Right kidney (tissue), 9 donors: ENCODE results near the gene PI4KA.
"Not testable (repeated sequence)": the region's sequence is repeated elsewhere in the genome, so short reads cannot be mapped to it uniquely, and the experiment has no call there.

Experiments used
- DNase-seq: peaks from one replicate; pipeline ENCODE4 v3.0.0-alpha.2; 2016
- long read RNA-seq, 8 donors: transcript quantifications; one replicate each; lab custom pipeline, GENCODE V29; 2026

PI4KA gene
- long read RNA-seq, donor 1, partial matches to known transcripts: 14 of 14 reads
- long read RNA-seq, donor 1, other reads (novel, unspliced or antisense): 0 of 14 reads
- long read RNA-seq, donor 2, partial matches to known transcripts: 5 of 6 reads
- long read RNA-seq, donor 2, other reads (novel, unspliced or antisense): 0 of 6 reads
- long read RNA-seq, donor 3: 0 reads
- long read RNA-seq, donor 4, partial matches to known transcripts: 26 of 28 reads
- long read RNA-seq, donor 4, other reads (novel, unspliced or antisense): 0 of 28 reads
- long read RNA-seq, donor 5, partial matches to known transcripts: 7 of 7 reads
- long read RNA-seq, donor 5, other reads (novel, unspliced or antisense): 0 of 7 reads
- long read RNA-seq, donor 6, partial matches to known transcripts: 102 of 102 reads
- long read RNA-seq, donor 6, other reads (novel, unspliced or antisense): 0 of 102 reads
- long read RNA-seq, donor 7, full-length matches to known transcripts: 4 of 53 reads
- long read RNA-seq, donor 7, partial matches to known transcripts: 49 of 53 reads
- long read RNA-seq, donor 7, other reads (novel, unspliced or antisense): 0 of 53 reads
- long read RNA-seq, donor 8, full-length matches to known transcripts: 2 of 10 reads
- long read RNA-seq, donor 8, partial matches to known transcripts: 8 of 10 reads
- long read RNA-seq, donor 8, other reads (novel, unspliced or antisense): 0 of 10 reads

DNA sequence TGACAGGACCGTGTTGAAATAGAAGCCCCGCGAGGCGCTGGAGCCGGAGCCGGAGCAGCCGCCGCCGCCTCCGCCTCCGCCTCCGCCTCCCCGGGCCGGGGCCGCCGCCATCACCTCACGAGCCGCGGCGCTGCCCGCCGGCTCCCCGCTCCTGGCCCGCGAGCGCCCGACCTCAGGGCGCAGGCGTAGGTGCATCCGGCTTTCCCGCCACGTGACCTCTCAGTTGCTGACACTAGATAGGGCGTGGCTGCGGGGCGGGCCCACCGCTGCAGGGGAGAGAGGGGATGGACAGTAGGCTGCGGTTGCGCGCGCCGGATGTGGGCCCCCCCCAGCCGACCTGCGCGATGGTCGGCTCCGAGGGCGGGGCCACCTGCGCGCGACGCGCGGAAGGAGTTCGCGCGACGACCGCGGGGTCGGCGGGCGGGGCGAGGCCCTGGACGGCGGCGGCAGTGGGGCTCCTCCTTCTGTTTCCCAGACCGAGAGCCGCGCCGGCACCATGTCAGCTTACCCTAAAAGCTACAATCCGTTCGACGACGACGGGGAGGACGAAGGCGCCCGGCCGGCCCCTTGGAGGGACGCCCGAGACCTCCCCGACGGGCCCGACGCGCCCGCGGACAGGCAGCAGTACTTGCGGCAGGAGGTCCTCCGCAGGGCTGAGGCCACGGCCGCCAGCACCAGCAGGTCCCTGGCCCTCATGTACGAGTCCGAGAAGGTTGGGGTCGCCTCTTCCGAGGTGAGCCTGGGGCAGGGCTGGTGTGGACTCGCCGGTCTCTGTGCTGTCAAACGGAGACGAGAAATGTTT is at the start of gene PI4KA, which contains the start of gene SNAP29:
PI4KA (minus strand) TSS at position 197 of the 802 bp plus-strand sequence; CDS start at position 111, 86 bp downstream.
SNAP29 (plus strand) TSS at position 393 of the 802 bp plus-strand sequence; CDS start at position 497, 104 bp downstream.
- peak; percentile 95 for DNase-seq

DNA sequence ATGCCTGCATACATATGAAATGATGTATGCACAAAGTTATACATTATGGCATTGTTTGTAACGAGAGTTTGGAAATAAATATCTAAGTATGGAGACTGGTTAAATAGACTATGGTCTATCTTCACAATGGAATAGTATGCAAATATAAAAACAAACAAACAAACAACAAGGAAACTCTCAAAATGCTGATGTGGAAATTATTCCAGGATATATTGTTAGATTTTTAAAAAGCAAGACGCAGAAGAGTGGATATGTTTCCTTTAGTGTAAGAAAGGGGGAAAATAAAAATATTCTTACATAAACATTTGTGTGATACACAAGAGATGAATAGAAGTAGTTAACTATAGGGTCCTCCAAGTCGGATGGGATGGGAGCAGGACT is 47.8 kb upstream of the PI4KA start:
- no peak for DNase-seq

DNA sequence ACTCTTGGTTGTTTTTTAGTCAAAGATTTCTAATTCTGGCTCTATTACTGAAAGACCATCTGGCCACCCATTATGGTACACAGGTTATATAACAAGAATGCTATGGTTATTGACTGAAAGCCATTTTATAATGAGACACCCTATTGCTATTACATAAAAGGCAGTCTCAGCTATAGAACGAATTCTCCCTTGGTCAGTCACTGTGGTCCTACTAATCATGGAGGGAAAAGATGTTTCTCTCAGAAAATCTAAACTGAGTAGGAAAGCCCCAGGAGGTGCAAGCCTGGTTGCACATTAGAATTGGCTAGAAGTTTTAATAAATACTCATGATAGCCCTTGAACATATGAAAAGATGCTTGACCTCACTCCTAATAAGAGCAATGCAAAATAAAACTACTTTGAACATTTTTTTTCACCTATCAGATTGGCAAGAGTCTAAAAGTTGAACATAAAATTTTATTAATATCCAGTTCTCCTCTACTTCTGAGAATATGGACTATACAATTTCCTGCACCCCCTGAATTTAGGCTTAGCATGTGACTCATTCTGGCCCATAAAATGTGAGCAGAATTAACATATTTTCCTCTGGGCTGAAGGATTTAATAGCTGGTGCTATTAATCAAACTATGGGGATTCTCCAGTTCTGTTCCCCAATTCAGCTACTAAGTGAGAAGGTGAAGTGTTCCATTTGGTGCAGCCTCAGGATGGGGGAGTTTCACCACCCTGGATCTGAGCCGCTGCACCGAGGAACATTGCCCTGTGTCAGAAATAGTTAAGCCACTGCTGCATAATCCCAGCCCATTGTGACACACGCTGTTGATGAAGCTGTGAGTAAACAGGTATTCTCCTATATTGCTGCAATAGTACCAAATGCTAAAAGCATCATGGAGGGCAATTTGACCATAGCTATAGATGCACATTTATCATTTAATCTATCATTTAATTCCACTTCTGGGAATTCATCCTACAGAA is 47.1 kb upstream of the PI4KA start:
- DNase-seq: no peak

DNA sequence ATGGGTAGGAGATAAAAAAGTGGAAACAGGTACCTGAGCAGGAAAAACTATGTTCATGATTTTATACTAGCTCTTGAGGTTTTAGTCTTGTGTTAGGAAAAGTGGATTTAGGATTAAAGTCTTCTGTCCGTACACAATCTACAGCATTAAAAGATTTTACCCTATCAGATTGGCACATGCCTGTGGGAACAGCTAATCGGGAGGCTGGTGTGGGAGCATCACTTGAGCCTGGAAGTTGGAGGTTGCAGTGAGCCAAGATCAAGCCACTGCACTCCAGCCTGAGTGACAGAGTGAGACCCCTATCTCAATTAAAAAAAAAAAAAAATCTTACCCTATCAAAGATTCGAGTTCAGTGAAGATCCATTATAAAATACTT is 46.4 kb upstream of the PI4KA start:
- DNase-seq: no peak

DNA sequence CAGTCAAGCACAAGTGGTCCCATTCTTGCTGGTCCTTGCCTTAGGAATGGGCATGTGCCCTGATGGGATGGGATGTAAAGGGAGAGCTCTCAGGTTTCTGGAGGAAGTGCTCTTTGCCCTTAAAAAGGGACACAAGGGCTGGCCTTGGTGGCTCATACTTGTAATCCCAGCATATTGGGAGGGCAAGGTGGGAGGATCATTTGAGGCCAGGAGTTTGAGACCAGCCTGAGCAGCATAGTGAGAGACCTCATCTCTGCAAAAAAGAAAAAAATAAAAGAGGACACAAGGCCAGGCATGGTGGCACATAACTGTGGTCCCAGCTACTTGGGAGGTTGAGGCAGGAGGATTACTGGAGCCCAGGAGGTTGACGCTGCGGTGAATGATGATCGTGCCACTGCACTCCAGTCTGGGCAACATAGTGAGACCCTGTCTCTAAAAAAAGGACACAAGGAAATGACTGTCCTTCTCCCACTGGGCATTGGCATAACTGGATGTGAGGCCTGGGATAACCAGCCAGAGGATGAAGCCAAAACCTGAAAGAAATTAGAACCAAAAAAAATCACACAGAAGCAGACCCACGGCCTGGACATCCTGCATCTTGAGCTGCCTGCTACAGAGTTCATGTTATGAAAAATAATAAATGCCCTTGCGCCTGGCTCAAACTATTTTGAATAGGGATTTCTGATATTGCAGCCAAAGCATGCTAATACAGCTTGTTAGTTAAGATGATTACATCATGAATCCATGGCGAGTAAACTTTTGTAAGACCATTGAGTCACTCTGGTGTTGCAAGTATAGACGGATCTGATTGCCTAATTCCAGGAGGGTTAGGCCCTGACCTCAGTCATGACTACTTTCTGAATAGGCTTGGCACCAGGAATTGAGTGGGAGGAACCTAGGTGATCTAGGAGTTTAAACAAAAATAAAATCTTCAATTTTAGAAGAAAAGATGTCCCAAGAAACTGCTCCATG is 45.7 kb upstream of the PI4KA start:
- DNase-seq: no peak

DNA sequence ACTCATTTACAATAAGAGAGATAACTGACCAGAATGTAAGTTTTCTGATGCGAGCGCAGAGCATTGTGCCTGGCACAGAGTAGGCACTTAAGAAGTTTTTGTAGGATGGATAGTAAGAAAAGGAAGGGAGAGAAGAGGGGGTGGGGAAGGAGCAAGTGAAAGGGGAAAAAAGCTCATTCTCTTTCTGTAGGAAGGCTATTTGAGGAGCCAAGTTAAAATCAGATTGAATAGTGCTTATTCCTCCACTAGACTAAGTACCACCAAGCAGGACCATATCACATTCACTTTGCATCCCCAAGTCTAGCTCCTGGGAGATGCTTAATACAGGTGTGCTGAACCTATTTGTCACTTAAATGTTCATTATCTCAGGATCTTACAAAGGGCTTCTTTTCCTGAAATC is 44.5 kb upstream of the PI4KA start:
- DNase-seq: no peak

DNA sequence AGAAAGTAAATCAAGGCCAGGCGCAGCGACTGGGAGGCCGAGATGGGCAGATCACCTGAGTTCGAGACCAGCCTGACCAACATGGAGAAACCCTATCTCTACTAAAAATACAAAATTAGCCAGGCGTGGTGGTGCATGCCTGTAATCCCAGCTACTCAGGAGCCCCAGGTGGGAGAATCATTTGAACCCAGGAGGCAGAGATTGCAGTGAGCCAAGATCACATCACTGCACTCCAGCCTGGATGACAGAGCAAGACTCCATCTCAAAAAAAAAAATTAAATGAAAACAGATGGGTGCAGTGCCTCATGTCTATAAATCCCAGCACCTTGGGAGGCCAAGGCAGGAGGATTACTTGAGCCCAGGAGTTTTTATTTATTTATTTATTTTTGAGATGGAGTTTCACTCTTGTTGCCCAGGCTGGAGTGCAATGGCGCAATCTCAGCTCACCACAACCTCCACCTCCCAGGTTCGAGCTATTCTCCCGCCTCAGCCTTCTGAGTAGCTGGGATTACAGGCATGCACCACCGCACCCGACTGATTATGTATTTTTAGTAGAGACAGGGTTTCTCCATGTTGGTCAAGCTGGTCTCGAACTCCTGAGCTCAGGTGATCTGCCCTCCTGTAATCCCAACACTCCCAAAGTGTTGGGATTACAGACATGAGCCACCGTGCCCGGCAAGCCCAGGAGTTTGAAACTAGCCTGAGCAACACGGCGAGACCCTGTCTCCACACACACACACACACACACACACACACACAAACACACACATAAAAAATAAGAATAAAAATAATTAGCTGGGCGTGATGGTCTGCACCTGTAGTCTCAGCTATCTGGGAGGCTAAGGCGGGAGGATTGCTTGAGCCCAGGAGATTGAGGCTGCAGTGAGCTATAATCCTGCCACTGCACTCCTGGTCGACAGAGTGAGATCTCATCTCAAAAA is 42.8 kb upstream of the PI4KA start:
- DNase-seq: not testable (repeated sequence)

DNA sequence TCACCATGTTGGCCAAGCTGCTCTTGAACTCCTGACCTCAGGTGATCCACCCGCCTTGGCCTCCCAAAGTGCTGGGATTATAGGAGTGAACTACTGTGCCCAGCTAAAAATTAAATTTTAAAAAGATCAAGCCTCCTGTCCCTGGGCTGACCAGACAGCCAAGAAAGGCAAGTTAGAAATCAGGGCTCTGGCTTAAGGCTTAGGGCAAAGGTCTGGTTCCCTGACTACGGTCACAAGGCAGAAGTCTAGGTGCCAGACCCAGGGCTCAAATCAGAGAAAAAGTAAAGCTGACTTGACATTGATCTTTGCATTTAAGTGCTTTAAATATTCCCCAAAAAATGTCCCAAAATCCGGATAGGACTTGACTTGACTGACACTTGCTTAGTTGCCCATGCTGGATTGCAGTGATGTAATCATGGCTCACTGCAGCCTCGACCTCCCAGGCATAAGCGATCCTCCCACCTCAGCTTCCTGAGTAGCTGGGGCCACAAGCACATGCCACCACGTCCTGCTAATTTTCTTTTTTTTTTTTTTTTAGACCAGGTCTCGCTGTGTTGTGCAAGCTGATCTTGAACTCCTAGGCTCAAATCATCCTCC is 41.3 kb upstream of the PI4KA start:
- DNase-seq: no peak

DNA sequence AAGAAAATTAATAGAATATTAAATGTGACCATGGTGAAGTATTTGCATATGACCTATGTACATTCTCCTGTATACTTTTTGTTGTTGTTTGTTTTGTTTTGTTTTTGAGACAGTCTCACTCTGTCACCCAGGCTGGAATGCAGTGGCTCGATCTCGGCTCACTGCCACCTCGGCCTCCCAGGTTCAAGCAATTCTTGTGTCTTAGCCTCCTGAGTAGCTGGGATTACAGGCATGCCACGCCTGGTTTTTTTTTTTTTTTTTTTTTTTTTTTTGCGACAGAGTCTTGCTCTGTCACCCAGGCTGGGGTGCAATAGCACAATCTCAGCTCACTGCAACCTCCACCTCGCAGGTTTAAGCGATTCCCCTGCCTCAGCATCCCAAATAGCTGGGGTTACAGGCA is 39.1 kb upstream of the PI4KA start:
- DNase-seq: not testable (repeated sequence)

DNA sequence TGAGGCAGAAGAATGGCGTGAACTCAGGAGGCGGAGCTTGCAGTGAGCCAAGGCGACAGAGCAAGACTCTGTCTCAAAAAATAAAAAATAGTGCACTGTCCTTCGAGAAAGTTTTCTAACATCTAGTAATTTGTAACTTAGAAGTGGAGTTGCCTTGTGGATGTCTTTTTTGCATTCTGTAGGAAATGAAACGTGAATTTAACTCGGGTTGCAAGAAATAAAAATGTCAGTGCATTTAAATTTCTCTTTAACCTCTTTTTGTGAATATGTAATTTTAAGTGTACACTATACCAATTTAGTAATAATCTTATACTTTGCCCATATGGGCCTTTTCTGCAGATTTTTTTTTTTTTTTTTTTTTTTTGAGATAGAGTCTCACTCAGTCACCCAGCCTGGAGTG is 32.4 kb upstream of the PI4KA start:
- DNase-seq: no peak

DNA sequence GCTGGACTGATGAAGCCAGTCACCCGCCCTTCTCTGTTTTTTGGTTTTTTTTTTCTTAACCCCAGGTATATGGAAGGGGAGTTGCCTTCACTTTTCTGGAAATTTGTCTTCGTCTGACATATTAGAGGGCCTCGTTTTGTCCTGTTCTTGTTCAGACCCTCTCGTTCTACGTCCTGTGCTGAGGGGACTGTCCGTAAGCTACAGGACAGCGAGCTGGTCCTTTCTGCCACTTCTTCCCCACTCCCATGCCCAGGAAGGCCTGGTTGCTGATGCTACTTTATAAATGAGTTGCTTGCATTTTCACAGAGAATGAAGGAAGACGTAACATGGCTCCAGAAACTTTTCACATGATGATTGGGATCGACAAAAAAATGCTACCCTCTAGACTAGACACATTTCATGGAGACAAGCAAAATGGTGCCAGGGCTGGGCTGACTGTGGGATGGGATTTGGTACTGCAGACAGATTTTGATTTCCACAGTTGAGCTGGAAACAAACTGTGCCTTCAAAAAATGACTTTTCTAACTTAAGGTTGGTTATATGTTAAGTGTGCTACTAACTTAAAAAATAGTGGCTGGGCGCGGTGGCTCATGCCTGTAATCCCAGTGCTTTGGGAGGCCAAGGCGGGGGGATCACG is 31.4 kb upstream of the PI4KA start:
- DNase-seq: no peak

DNA sequence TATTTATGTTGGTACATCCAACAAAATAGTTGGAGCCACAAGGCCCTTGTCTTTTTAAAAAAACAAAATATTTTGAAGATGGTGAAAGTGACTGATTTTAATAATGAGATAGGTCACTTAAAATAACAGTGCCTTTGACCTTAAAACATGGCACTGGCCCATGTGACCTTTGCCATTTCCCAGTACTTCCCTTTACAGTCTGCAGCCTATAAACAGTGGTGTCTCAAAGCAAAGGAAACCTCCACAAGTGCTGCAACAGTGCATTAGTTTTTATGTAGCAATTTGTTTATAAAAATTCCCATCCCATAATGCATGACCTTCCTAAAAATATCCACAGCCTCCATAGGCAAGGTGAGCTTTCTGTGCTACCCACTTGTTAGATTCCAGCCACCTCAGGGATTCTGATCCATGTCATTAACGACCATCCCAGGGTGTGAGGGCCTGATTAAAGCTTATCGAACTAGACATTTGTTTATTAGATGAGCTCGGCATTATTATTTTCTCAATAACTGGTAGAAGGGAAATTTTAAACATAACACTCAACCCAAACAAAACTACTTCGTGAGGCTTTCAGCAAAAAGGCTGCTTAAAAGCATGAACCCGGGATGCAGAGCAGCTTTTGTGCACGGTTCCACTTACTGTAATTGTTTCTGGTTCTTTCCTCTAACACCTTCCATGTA is 30.6 kb upstream of the PI4KA start:
- no peak for DNase-seq

DNA sequence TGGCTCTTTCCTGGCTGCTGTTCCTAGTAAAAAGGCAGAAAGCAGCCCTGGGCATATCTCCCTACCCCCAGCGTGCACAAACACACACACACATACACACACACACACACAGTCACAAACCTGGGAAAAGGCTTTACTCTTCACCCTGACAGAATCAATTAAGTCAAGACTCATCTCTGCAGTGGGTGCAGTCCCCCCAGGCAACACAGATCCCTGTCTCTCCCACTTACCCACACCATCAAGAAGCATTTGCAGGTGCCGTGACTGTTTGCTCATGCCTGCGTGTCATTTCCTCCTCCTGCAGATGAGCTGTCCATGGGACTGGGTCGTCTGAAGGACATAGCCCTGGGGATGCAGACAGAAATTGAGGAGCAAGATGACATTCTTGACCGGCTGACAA is 28.8 kb upstream of the PI4KA start:
- DNase-seq: no peak

DNA sequence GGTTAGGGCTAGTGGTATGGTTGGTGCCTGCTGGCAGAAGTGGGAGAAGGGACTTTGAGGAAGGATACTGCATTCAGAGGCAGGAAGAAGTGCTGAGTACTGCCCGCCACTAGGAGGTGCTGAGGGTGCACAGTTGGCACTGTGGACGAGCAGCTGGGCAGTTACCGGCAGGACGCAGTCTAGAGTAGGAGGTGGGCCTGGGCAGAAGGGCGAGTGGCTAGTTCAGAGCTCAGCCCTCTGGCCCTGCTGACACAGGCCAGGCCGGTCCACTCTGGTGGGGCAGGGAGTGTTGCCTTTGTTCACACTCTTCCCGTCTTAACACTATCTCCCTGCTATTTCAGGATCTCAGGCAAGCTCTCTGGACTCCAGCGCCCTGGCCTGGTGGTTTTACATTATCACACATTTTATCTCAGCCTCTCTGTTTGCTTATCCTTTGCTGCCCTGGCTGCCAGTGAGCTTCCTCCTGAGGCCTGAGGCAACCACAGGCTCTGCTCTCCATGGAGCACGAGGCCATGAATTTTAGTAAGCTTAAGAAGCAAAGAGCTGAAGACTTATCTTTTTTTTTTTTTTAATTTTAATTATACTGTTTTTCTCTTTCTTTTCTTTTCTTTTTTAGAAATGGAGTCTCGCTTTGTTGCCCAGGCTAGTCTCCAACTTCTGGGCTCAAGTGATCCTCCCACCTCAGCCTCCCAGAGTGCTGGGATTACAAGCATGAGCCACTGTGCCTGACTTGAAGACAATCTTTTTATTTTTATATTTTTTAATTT is 27.1 kb upstream of the PI4KA start:
- DNase-seq: peak; percentile 71

DNA sequence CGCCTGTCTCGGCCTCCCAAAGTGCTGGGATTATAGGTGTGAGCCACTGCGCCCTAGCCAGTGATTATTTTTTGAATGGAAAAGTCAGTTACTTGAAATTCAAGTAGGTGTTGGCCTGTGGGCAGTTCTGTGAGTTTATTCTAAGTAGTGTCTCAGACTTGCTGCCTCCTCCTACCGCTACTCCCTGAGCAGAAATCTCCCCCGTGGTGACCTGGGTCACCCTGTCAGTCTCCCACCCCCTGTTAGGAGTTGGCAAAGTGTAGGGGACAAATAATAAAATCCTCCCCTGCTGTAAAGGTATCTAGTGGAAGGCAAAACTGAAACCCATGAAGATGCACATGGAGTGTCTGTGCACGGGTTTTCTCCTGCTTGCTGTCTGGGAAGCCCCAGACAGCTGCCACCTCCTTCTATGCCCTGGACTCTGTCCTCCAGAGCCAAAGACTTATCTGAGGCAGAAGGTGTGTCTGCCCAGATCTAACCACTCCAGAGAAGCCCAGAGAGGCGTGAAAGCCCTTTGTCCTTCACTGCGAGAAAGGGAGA is 26.5 kb upstream of the PI4KA start:
- DNase-seq: peak; percentile 48

DNA sequence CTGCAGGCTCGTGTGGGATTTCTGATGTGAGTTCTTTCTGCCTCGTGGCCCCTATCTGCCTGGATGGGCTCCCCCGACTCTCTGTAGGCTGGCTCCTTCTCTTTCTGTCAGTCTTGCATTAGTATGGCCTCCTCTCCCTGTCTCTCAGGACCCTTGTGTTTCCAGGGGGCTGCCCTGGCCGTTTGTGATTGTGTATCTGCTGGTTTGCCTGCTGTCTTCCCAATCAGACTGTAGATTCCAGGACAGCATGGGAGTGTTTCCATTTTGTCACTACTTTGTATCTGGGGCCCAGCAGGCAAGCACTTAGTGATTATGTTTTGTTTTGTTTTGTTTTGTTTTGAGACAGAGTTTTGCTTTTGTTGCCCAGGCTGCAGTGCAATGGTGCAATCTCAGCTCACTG is 25.8 kb upstream of the PI4KA start:
- DNase-seq: no peak

DNA sequence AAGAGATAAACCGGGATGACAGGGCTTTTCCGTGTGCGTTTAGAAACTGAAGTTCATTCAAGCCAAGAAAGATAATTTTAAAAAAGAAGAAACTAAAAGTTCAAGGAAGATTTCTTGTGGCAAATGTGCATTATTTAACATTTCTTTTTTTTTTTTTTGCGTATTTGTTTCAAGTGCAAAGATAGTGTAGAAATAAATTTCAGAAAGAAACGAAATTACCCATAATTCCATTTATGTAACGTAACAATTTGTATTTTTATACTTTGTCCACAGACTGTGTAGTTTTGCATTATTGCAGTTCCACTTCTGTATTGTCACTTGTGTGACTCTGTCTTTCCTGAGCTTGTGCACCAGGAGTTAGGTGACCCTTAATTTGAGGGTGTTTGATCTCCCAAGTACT is 24.2 kb upstream of the PI4KA start:
- DNase-seq: no peak
